GM18517 (cell line): ENCODE measurements around the gene FXYD4.

Source experiments
- ATAC-seq: cut with Tn5 transposase; IDR thresholded peaks from one replicate; pipeline ENCODE4 v1.9.1; 2021; ENCODE audit warnings: mild to moderate bottlenecking, moderate library complexity; ENCODE audit not compliant: unreplicated experiment

The FXYD4 gene

GRCh38 chr10:43343126-43343525 is 28.3 kb upstream of the FXYD4 start:
- no peak for ATAC-seq

- ATAC-seq = no peak
These were observed 27.4 kb upstream of the FXYD4 start for GRCh38 chr10:43344051-43344450.

GRCh38 chr10:43347997-43348396 is 23.4 kb upstream of the FXYD4 start:
- no peak for ATAC-seq

DNA sequence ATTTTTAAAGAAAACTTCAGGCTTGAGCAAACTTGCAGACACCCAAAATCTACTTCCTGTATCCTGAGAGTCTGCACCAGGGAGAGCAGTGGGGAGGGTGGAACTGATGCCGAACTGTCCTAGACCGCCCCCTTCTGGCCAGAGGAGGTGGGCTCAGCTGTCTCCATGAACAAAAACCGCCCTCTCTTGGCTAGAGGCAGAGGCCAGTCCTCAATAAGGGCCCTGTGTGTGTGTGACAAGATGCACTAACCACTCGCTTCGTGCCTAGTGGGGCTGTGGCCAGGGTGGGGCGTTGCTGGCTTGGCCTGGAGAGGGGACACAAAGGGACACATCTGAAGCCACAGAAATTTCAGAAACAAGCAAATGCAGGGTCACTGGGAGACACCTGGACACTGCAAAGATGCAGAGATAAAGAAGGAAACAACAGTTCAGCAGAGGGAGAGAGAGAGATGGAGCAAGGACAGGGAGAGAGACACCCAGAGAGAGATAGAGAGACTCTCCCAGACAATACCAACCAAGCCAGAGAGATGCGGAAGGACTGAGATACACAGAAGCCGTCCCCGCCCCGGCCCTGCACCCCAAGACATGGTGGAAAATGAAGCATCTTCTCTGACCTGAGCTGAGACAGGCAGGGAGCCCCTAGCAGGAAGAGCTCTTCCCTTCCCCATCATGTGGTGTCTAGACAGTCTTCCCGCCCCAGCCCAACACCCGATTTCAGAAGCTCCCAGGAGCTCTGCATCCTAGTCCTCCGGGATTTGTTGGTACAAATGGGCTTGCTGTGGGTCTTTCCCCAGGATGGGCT is 22.7 kb upstream of the FXYD4 start:
- peak; percentile 99 for ATAC-seq

- ATAC-seq = no peak
These were observed 21.3 kb upstream of the FXYD4 start for GRCh38 chr10:43350156-43350555.

DNA sequence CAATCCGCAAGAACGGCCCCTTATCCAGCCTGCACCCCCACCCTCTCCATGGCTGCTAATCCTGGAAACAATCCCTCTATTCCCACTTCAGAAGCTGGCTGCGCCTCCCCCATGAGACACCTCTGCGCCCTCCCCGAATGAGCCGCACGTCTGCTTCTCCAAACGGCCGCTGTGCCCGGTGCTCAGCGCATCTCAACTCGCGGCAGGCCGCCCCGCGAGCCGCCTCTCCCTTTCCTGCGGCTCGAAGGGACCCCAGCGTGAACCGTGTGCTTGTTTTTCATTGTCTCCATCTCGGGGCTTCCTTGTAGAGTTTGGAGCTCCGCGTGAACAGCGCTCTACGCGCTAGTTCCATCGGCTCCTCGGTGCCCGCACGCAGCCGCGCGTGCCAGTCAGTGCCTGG is 20.8 kb upstream of the FXYD4 start:
- ATAC-seq = no peak

DNA sequence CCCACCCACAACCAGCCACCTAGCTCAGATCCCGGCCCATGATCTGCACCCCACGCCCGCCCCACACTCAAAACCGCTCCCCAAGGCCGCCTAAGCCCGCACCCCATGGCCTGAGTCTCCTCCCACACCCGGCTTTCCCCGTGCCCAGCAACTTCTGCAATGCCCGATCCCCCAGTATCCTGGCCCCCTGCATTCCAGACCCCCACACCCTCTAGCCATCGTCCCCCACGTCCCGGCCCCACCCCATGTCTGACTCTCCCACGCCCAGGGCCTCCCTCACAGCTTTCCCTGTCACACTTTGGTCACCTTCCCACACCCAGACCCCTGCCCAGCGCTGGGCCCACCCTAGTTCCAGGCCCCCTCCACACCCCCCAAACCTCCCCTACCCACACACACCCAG is 20.1 kb upstream of the FXYD4 start:
- ATAC-seq = no peak

- ATAC-seq = no peak
These were observed 18.5 kb upstream of the FXYD4 start for GRCh38 chr10:43352951-43353350.

DNA sequence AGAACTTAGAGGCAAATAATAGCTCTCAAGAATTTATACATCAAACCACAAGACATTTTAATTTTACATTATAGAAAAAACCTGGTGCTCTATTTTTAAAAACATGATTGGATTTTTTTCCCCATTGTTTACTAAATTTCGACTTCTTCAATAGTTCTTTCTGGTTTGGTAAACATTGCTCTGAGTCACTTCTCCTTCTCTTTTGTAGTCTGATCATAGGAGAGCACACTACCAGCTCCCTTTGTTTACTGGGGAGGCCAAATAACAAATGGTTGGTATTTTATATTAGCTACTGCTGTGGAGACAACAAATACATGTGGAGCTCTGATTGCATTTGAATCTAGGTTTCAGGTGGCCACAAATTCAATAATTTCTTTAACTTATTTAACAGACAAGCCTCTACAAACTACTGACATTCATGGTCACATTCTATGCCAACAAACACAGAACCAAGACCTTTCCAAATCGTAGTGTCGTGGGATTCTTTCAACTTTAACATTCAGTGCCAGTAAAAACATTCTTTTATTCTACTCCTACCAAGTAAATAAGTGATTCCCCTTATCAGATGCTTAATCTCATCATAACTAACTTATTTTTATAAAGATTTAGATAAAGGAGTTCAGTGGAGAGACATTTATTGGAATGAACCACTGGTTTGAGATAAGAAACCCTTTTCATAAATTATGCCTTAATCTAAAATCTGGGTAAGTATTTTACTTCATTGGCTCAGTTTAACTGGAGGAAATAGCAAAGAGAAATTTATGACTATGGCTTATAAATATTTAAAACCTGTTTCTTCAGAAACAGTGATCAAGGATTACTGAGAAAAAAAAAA is 17.7 kb upstream of the FXYD4 start:
- no peak for ATAC-seq

DNA sequence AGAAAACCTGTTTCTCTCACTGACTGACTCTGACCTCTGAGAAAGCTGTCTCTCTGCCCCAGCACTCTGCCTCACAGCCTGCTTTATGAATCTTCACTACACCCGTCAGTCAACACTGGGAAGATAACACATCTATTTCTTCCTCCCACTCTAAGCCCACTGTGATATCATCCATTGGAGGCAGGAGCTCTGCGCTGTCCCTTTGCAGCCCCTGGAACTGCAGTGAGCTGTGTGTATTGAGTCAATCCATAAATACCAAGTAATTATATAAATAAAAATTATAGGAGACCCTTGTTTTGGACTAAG is 17.2 kb upstream of the FXYD4 start:
- ATAC-seq = no peak

GRCh38 chr10:43354879-43355380 is 16.5 kb upstream of the FXYD4 start:
- no peak for ATAC-seq

DNA sequence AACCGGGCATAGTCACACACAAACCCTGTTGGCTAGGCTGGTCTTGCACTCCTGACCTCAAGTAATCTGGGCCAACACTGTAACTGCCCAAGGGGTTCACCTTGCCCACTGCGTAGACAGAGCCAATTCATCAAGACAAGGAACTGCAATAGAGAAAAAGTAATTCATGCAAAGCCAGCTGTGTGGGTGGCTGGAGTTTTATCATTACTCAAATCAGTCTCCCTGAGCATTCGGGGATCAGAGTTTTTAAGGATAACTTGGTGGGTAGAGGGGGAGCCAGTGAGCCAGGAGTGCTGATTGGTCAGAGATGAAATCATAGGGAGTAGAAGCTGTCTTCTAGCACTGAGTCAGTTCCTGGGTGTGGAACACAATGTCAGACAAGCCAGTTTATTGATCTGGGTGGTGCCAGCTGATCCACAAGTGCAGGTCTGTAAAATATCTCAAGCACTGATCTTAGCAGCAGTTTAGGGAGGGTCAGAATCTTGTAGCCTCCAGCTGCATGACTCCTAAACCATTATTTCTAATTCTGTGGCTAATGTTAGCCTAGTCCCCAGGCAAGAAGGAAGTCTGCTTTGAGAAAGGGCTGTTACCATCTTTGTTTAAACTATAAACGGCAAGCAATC is 15.6 kb upstream of the FXYD4 start:
- ATAC-seq = no peak

DNA sequence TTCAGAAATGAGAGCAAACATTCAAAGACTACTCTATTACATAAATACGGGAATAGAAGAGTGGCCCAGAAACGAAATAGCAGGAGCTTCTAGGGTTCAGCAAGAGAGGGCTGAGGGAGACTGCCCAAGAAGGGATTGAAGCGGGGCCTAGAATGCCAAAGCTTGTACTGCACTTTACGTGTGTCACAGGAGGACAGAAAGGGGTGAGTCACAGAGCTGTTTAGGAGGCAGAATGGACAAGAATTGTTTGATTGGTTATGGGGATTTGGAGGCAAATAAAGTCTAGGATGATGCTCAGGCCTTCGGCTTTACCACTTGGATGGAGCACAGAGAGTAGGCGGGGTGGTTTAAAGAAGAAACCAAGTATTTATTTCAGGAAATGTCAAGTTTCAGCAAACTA is 11.3 kb upstream of the FXYD4 start:
- no peak for ATAC-seq

- ATAC-seq = peak; percentile 4
These were observed 9.8 kb upstream of the FXYD4 start for GRCh38 chr10:43361547-43362190.

GRCh38 chr10:43362191-43362839 is 9.1 kb upstream of the FXYD4 start:
- peak; percentile 98 for ATAC-seq

DNA sequence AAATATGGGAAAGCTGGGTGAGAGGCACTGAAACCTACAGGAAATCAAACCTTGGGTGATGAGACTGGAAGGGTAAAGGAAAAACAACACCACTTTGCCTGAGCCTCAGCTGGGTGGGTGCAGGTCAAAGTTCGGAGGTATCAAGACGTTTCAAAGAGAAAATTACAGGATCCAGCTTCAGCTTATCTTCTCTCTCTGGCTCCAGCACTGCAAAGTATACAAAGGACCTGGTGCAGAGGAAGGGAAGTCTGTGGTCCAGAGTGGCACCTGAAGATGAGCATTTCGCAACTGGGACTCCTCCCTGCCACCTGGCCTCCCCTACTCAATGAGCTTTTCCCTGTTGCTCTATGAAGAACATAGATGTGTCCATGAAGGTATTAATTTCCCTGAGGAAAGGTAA is 6.4 kb upstream of the FXYD4 start:
- ATAC-seq = no peak

- no peak for ATAC-seq
These were observed 1.5 kb upstream of the FXYD4 start for GRCh38 chr10:43369921-43370320.

DNA sequence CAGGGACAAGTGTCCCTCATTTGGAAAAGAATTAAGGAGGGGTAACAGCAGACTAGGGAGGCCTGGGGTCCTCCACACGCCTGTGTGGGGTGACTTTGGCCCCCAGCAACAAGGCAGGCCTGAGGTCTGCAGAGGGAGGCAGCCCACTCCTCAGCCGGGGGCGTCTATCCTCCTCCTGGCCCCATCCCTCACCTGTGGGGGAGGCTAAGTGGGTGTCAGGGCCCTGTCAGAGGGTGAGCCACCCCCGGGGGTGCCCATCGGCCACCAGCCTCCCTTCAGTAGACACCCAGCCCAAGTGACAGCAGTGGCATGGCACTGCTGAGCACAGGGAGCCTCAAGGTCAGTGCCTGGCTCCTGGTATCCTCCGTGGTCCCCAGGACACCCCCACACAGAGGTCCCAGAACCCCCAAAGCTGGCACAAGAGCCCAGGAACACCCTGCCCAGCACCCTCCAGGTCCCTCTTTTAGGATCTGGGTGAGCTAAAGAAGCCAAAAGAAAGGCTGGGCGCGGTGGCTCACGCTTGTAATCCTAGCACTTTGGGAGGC is 693 bp upstream of the FXYD4 start:
- no peak for ATAC-seq

DNA sequence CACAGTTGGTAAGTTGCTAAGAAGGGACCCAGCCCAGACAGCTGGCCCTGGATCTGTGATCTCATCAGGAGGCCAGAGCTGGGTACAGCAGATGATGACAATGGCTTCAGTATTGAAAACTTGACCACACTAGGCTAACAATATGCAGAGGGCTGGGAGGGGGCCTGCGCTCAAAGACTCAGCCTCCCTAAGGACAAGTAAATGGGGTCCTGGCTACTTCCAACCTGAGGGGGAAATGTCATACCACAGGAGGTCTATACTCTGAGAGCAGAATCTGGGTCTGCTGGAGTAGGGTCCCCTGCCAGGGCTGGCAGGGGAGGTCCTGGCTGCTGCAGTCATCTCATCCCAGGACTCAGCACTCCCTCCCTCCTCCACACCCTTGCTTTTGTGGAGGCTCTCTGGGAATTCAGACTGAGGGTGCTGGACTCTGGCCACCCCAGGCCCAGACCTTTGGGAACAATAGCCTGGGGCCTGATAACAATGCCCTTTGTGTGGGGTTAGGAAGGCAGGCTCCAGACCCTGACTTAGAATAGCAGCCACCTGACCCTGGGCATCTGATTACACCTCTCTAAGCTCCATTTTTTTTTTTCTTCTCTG is 1.4 kb downstream of the FXYD4 start:
- no peak for ATAC-seq

GRCh38 chr10:43373461-43373860 is 2.0 kb downstream of the FXYD4 start:
- ATAC-seq = no peak
